Suprapubic skin (tissue), 4 donors: ENCODE data around the gene CDK4. TPM values are rescaled to one million over a fixed set of nuclear protein-coding genes. Genes with fewer than 3 reads are reported as not detected.

Experiments
- DNase-seq, 2 donors: peaks; one replicate each; pipeline ENCODE4 v3.0.0-alpha.2; 2019; ENCODE audit warnings: low spot score in 2 of 2
- H3K27ac ChIP-seq: fragments of 200-600 bp; sonication (generic); one replicate; pipeline ENCODE4 v1.5.1; 2019
- H3K27me3 ChIP-seq: fragments of 200-600 bp; sonication (generic); one replicate; pipeline ENCODE4 v1.5.1; 2019
- H3K36me3 ChIP-seq: fragments of 200-600 bp; sonication (generic); one replicate; pipeline ENCODE4 v1.5.1; 2019
- H3K4me1 ChIP-seq: fragments of 200-600 bp; sonication (generic); one replicate; pipeline ENCODE4 v1.5.1; 2019
- H3K4me3 ChIP-seq: fragments of 200-600 bp; sonication (generic); one replicate; pipeline ENCODE4 v1.5.1; 2019; ENCODE audit warnings: mild to moderate bottlenecking
- H3K9me3 ChIP-seq: fragments of 200-600 bp; sonication (generic); one replicate; pipeline ENCODE4 v1.5.1; 2019
- CTCF ChIP-seq, 2 donors: fragments of 200-600 bp in 1 of 2; fragments of 450-650 bp in 1 of 2; sonication (generic) in 1 of 2; IDR thresholded peaks; one replicate each; pipeline ENCODE4 v1.5.1; 2016 to 2019; ENCODE audit warnings: antibody characterized with exemption in 2 of 2, mild to moderate bottlenecking in 1 of 2, moderate library complexity in 1 of 2
- EP300 ChIP-seq: sonication (generic); formaldehyde crosslinking; IDR thresholded peaks from one replicate; pipeline ENCODE4 v1.6.1; 2017; ENCODE audit warnings: antibody characterized with exemption
- POLR2A ChIP-seq, 2 donors: fragments of 450-650 bp; IDR thresholded peaks; one replicate each; pipeline ENCODE4 v1.6.1; 2017; ENCODE audit warnings: antibody characterized with exemption in 2 of 2, mild to moderate bottlenecking in 2 of 2, moderate library complexity in 2 of 2
- POLR2AphosphoS5 ChIP-seq, 3 donors: sonication (generic); formaldehyde crosslinking; IDR thresholded peaks; one replicate each; pipeline ENCODE4 v1.6.1; 2017; ENCODE audit warnings: antibody characterized with exemption in 3 of 3
- WGBS: methylation state at CpG from one replicate; pipeline ENCODE4 v1.1.5; 2018; 5-methylcytosine and 5-hydroxymethylcytosine counted together
- total RNA-seq, 4 donors: library from RNA; depleted of rRNA; stranded (reverse); fragments of >200 nt; gene quantifications; one replicate each; pipeline ENCODE4 v1.1.0, GENCODE V29; 2016

The CDK4 gene
- total RNA-seq, 4 donors from 2014 or later: 35.7 to 82.3 (median 47.0) TPM

GRCh38 chr12:57793920-57794319, 41.8 kb upstream of the CDK4 start:
- H3K36me3 ChIP-seq: peaks cover 79% of the 10 kb centered on the region

GRCh38 chr12:57783861-57784260, 31.8 kb upstream of the CDK4 start:
- Histone ChIP-seq H3K27ac (no peak overlapping the region), H3K36me3 (peaks cover 30% of the 10 kb centered on the region), H3K4me1 (peaks cover 23% of the 10 kb centered on the region), H3K4me3 (peak overlapping the region; percentile 93), H3K9me3 (no peaks in the 10 kb centered on the region), H3K27me3 (no peaks in the 10 kb centered on the region)
- DNase-seq: no peak
- 92% methylated on average over 11 of the region's 11 CpGs for WGBS
- no peak for TF ChIP-seq CTCF (IDR thresholded peaks at IDR 0.05)
- no peak for TF ChIP-seq EP300
- no peak for TF ChIP-seq POLR2AphosphoS5 (IDR thresholded peaks at IDR 0.05)
- TF ChIP-seq POLR2A (IDR thresholded peaks at IDR 0.05): no peak

More at GRCh38 chr12:57793920-57794319, 41.8 kb upstream of the CDK4 start:
- Histone ChIP-seq H3K27ac (no peak overlapping the region), H3K4me3 (no peak overlapping the region), H3K27me3 (no peaks in the 10 kb centered on the region), H3K4me1 (peaks cover 15% of the 10 kb centered on the region), H3K9me3 (no peaks in the 10 kb centered on the region)
- no peak for DNase-seq
- TF ChIP-seq POLR2AphosphoS5 (IDR thresholded peaks at IDR 0.05): no peak
- 56% methylated on average over 1 of the region's 1 CpG for WGBS

- H3K4me3 ChIP-seq: peak overlapping the region; percentile 93
- H3K27ac ChIP-seq: no peak overlapping the region
- no peaks in the 10 kb centered on the region for H3K27me3 ChIP-seq
- WGBS: 80% methylated on average over 12 of the region's 12 CpGs
- H3K4me1 ChIP-seq: peaks cover 23% of the 10 kb centered on the region
- H3K9me3 ChIP-seq: no peaks in the 10 kb centered on the region
- H3K36me3 ChIP-seq: peaks cover 28% of the 10 kb centered on the region
- no peak for TF ChIP-seq CTCF (IDR thresholded peaks at IDR 0.05)
- TF ChIP-seq EP300: no peak
- TF ChIP-seq POLR2AphosphoS5 (IDR thresholded peaks at IDR 0.05): no peak
- TF ChIP-seq POLR2A (IDR thresholded peaks at IDR 0.05): no peak
- no peak for DNase-seq
Measured at GRCh38 chr12:57783466-57783801, 31.3 kb upstream of the CDK4 start.

GRCh38 chr12:57782608-57783465, 30.7 kb upstream of the CDK4 start, which contains the start of gene TSFM:
TSFM (plus strand) TSS chr12:57782787; CDS start chr12:57782802, 15 bp downstream.
- H3K36me3 ChIP-seq: peaks cover 28% of the 10 kb centered on the region
- no peaks in the 10 kb centered on the region for H3K9me3 ChIP-seq
- peak within 1 kb of the TSS; percentile 85 for H3K27ac ChIP-seq
- peaks cover 23% of the 10 kb centered on the region for H3K4me1 ChIP-seq
- H3K4me3 ChIP-seq: peak within 1 kb of the TSS; percentile 93
- peak; percentile 98 to 99 for DNase-seq
- H3K27me3 ChIP-seq: no peaks in the 10 kb centered on the region
- TF ChIP-seq EP300 (no peak), POLR2A (IDR thresholded peaks at IDR 0.05) (peak in 1 of 2 donors; percentile 51), POLR2AphosphoS5 (IDR thresholded peaks at IDR 0.05) (peak; percentile 74 to 99 (median 89)), CTCF (IDR thresholded peaks at IDR 0.05) (peak; percentile 81 to 98)
- WGBS: under 1% methylated on average over 45 of the region's 45 CpGs

GRCh38 chr12:57782243-57782607, 30.1 kb upstream of the CDK4 start:
- WGBS: 19% methylated on average over 4 of the region's 4 CpGs
- H3K9me3 ChIP-seq: no peaks in the 10 kb centered on the region
- peak overlapping the region; percentile 93 for H3K4me3 ChIP-seq
- TF ChIP-seq EP300 (no peak), POLR2AphosphoS5 (IDR thresholded peaks at IDR 0.05) (no peak), CTCF (IDR thresholded peaks at IDR 0.05) (no peak), POLR2A (IDR thresholded peaks at IDR 0.05) (no peak)
- no peaks in the 10 kb centered on the region for H3K27me3 ChIP-seq
- H3K27ac ChIP-seq: no peak overlapping the region
- no peak for DNase-seq
- H3K4me1 ChIP-seq: peaks cover 23% of the 10 kb centered on the region
- peaks cover 24% of the 10 kb centered on the region for H3K36me3 ChIP-seq
